Fibroblast of mammary gland (primary cell): ENCODE measurements around the gene DTNB.

Source experiments
- DNase-seq: peaks from one replicate; pipeline ENCODE4 v3.0.0-alpha.2; 2010; ENCODE audit warnings: low read depth
- H3K4me3 ChIP-seq: 2 replicates; pipeline ENCODE4 v1.5.1; 2011; ENCODE audit warnings: low read depth, mild to moderate bottlenecking, low read length, moderate library complexity; ENCODE audit not compliant: control insufficient read depth
- CTCF ChIP-seq: conservative IDR thresholded peaks from 2 replicates; pipeline ENCODE4 v1.5.1; 2011; ENCODE audit warnings: low read depth, low read length, inconsistent platforms; ENCODE audit not compliant: control insufficient read depth, insufficient read depth

The DTNB gene

GRCh38 chr2:25431604-25432003 is 241.8 kb downstream of the DTNB start:
- no peak for DNase-seq
- H3K4me3 ChIP-seq = no peak overlapping the region
- no peak for TF ChIP-seq CTCF

GRCh38 chr2:25430556-25430955 is 242.8 kb downstream of the DTNB start:
- no peak for TF ChIP-seq CTCF
- H3K4me3 ChIP-seq = no peak overlapping the region
- DNase-seq = no peak

GRCh38 chr2:25426326-25426725 is 247.1 kb downstream of the DTNB start:
- DNase-seq = no peak
- H3K4me3 ChIP-seq = no peak overlapping the region
- no peak for TF ChIP-seq CTCF

GRCh38 chr2:25424426-25425028 is 248.8 kb downstream of the DTNB start:
- no peak for TF ChIP-seq CTCF
- no peak overlapping the region for H3K4me3 ChIP-seq
- DNase-seq = no peak

- no peak overlapping the region for H3K4me3 ChIP-seq
- no peak for TF ChIP-seq CTCF
- no peak for DNase-seq
These were observed 251.5 kb downstream of the DTNB start for GRCh38 chr2:25421820-25422411.

GRCh38 chr2:25421289-25421688 is 252.1 kb downstream of the DTNB start:
- DNase-seq = no peak

More at GRCh38 chr2:25421289-25421688, 252.1 kb downstream of the DTNB start:
- no peak overlapping the region for H3K4me3 ChIP-seq
- no peak for TF ChIP-seq CTCF
